Measurements from ENCODE around the gene NTRK2. TPM values are rescaled to one million over a fixed set of nuclear protein-coding genes. Genes with fewer than 3 reads are reported as not detected.

NTRK2 gene
- total and polyA plus RNA-seq, 10 of the 15 experiments (the other 5 are each of a cell fraction or from before 2014, with no cell fraction given), result 0.42 to 4.6 (median 0.65) TPM

- CTCF ChIA-PET, result interaction anchor here (0.7 kb wide), 1 partner anchor 16 kb away, joined by 3 read pairs; no protein-coding TSS in a partner anchor
Measured at GRCh38 chr9:85013703-85014102, 344.2 kb downstream of the NTRK2 start.

More at GRCh38 chr9:85013703-85014102, 344.2 kb downstream of the NTRK2 start:
- ChIA-PET SMC1A (ENCODE audit: uncharacterized antibody, unreplicated experiment) (interaction anchor here (1.4 kb wide), 1 partner anchor 16 kb away, joined by 5 read pairs; no protein-coding TSS in a partner anchor), RAD21 (ENCODE audit: unreplicated experiment) (interaction anchor here (0.9 kb wide), 1 partner anchor 81 kb away, joined by 3 read pairs; no protein-coding TSS in a partner anchor), POLR2A (no interaction called here)
- 0% methylated on average over 1 of the region's 1 CpG for WGBS (ENCODE audit: insufficient coverage, insufficient replicate concordance, low lambda C conversion rate, missing lambda C conversion rate)
- Histone ChIP-seq H4K20me1 (ENCODE audit: control insufficient read depth, insufficient read depth) (no peaks in the 10 kb centered on the region), H3K79me2 (ENCODE audit: control insufficient read depth, insufficient read depth, low read length) (no peaks in the 10 kb centered on the region), H3K27me3 (replicated peaks in 1 of 2; ENCODE audit: control insufficient read depth in 2 of 2, insufficient read depth in 2 of 2, low read length in 1 of 2) (peaks cover 0 to 4% of the 10 kb centered on the region in 2 experiments; a peak in 1 of 4 replicates), H3K9me3 (replicated peaks; ENCODE audit: control insufficient read depth, insufficient read depth, low read length) (no peaks in the 10 kb centered on the region), H2AFZ (ENCODE audit: control insufficient read depth, low read depth, low read length) (no peak overlapping the region), H3K27ac (ENCODE audit: control insufficient read depth, insufficient read depth) (no peak overlapping the region), H3K4me2 (ENCODE audit: control insufficient read depth, insufficient read depth) (no peak overlapping the region), H3K36me3 (ENCODE audit: control insufficient read depth in 2 of 2, insufficient read depth in 2 of 2, low read length in 1 of 2) (no peaks in the 10 kb centered on the region), H3K9ac (ENCODE audit: control insufficient read depth, insufficient read depth, low read length) (no peak overlapping the region), H3K4me1 (ENCODE audit: control insufficient read depth, insufficient read depth, low read length) (peaks cover 7% of the 10 kb centered on the region), H3K4me3 (no peak overlapping the region)
- FAIRE-seq (no peak), DNase-seq (ENCODE audit: low read depth, low spot score) (no peak), ATAC-seq (no peak)
- intact Hi-C loops (cut with micrococcal nuclease; ENCODE audit: unreplicated experiment), result no loop called here
- in situ Hi-C loops (cut with MboI), result no loop called here
- TF ChIP-seq PAX8 (IDR thresholded peaks at IDR 0.05) (no peak), ZNF687 (IDR thresholded peaks at IDR 0.05) (no peak), RELB (IDR thresholded peaks at IDR 0.05; ENCODE audit: low read depth) (no peak), PML (IDR thresholded peaks at IDR 0.05; ENCODE audit: low read length) (no peak), SP1 (IDR thresholded peaks at IDR 0.05; ENCODE audit: low read depth, low read length) (no peak), IRF4 (IDR thresholded peaks at IDR 0.05; ENCODE audit: low read depth, low read length) (no peak), RAD21 (IDR thresholded peaks at IDR 0.05; ENCODE audit: insufficient read depth, low read depth, low read length) (no peak), NR2C2 (IDR thresholded peaks at IDR 0.05; ENCODE audit: borderline replicate concordance, control insufficient read depth, insufficient read length, low read depth) (no peak)
- no TSS peak for BruUV-seq (replicated peaks)
